PFSK-1 (cell line): ENCODE data around the gene PDCD4.

Source experiments
- POLR2AphosphoS5 ChIP-seq: IDR thresholded peaks from 2 replicates; pipeline ENCODE4 v1.6.1; 2012; ENCODE audit warnings: low read depth, mild to moderate bottlenecking, control low read depth, low read length, moderate library complexity
- SIN3A ChIP-seq: IDR thresholded peaks from 2 replicates; pipeline ENCODE4 v1.6.1; 2012; ENCODE audit warnings: mild to moderate bottlenecking, low read length, moderate library complexity, borderline replicate concordance; ENCODE audit not compliant: insufficient read depth
- TF ChIP-seq, protein P1 (sequence below), 2 experiments: IDR thresholded peaks; 2 replicates each; pipeline versions ENCODE4 v1.6.1 to v1.8.0; 2011 to 2012; ENCODE audit warnings: low read depth in 2 of 2, low read length in 2 of 2, control low read depth in 1 of 2, inconsistent platforms in 1 of 2, mild to moderate bottlenecking in 1 of 2, moderate library complexity in 1 of 2; ENCODE audit not compliant: insufficient read depth in 1 of 2

DNA sequence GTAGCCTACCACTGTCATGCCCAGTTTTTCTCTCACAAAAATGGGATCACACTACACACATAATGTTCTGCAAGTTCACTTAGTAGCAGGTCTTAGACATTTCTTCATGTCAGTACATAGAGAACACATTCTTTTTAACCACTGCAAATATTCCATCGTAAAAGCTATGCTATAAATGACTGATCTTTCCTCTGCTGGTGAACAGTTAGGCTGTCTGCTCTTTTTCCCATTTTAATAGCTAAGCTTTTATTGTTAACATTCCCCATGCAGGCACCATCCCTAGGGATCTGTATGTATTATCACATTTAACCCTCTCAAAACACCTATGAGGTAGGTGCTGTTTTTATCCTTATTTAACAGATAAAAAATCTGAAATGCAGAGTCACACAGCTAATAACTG, 46.2 kb upstream of the PDCD4 start:
- TF ChIP-seq SIN3A (no peak), POLR2AphosphoS5 (no peak)
- TF ChIP-seq, protein P1, sequence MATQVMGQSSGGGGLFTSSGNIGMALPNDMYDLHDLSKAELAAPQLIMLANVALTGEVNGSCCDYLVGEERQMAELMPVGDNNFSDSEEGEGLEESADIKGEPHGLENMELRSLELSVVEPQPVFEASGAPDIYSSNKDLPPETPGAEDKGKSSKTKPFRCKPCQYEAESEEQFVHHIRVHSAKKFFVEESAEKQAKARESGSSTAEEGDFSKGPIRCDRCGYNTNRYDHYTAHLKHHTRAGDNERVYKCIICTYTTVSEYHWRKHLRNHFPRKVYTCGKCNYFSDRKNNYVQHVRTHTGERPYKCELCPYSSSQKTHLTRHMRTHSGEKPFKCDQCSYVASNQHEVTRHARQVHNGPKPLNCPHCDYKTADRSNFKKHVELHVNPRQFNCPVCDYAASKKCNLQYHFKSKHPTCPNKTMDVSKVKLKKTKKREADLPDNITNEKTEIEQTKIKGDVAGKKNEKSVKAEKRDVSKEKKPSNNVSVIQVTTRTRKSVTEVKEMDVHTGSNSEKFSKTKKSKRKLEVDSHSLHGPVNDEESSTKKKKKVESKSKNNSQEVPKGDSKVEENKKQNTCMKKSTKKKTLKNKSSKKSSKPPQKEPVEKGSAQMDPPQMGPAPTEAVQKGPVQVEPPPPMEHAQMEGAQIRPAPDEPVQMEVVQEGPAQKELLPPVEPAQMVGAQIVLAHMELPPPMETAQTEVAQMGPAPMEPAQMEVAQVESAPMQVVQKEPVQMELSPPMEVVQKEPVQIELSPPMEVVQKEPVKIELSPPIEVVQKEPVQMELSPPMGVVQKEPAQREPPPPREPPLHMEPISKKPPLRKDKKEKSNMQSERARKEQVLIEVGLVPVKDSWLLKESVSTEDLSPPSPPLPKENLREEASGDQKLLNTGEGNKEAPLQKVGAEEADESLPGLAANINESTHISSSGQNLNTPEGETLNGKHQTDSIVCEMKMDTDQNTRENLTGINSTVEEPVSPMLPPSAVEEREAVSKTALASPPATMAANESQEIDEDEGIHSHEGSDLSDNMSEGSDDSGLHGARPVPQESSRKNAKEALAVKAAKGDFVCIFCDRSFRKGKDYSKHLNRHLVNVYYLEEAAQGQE (IDR thresholded peaks at IDR 0.05; ENCODE audit: insufficient read depth in 1 of 2, low read depth in 2 of 2, low read length in 2 of 2): no peak
